Karpas-422 (cell line): ENCODE measurements around the gene RNLS. TPM values are rescaled to one million over a fixed set of nuclear protein-coding genes. Genes with fewer than 3 reads are reported as not detected.
"Not testable (repeated sequence)": the region's sequence is repeated elsewhere in the genome, so short reads cannot be mapped to it uniquely, and the experiment has no call there.

Source experiments
- DNase-seq: peaks from one replicate; pipeline ENCODE4 v3.0.0-alpha.2; 2015
- H2AFZ ChIP-seq: fragments of 200-600 bp; sonication (generic); 2 replicates; pipeline ENCODE4 v1.6.1; 2014; ENCODE audit warnings: antibody characterized with exemption, low read length, mixed read lengths
- H3K27ac ChIP-seq: fragments of 200-600 bp; sonication (generic); 2 replicates; pipeline ENCODE4 v1.5.1; 2014; ENCODE audit warnings: mild to moderate bottlenecking, low read length, moderate library complexity
- H3K27me3 ChIP-seq: fragments of 200-600 bp; sonication (generic); 2 replicates; pipeline ENCODE4 v1.6.1; 2014; ENCODE audit warnings: low read length, mixed read lengths
- H3K36me3 ChIP-seq: fragments of 200-600 bp; sonication (generic); 2 replicates; pipeline ENCODE4 v1.6.1; 2014; ENCODE audit warnings: low read length, mixed read lengths; ENCODE audit not compliant: insufficient read depth
- H3K4me1 ChIP-seq: fragments of 200-600 bp; sonication (generic); 2 replicates; pipeline ENCODE4 v1.6.1; 2014; ENCODE audit warnings: mild to moderate bottlenecking, low read length, mixed read lengths
- H3K4me2 ChIP-seq: fragments of 200-600 bp; sonication (generic); 2 replicates; pipeline ENCODE4 v1.6.1; 2014; ENCODE audit warnings: low read length, low read depth, mild to moderate bottlenecking; ENCODE audit not compliant: poor library complexity, severe bottlenecking
- H3K4me3 ChIP-seq: fragments of 200-600 bp; sonication (generic); 2 replicates; pipeline ENCODE4 v1.5.1; 2014; ENCODE audit warnings: mild to moderate bottlenecking, antibody characterized with exemption, low read length, mixed read lengths
- H3K79me2 ChIP-seq: fragments of 200-600 bp; sonication (generic); 2 replicates; pipeline ENCODE4 v1.6.1; 2014; ENCODE audit warnings: mild to moderate bottlenecking, low read length, mixed read lengths
- H3K9ac ChIP-seq: fragments of 200-600 bp; sonication (generic); 2 replicates; pipeline ENCODE4 v1.6.0; 2014; ENCODE audit warnings: low read length
- H3K9me2 ChIP-seq: fragments of 200-600 bp; sonication (generic), shearing (Covaris generic); replicated peaks from 2 replicates; pipeline ENCODE4 v1.6.0; 2014; ENCODE audit warnings: mild to moderate bottlenecking, low read length, moderate library complexity; ENCODE audit not compliant: insufficient read depth
- H3K9me3 ChIP-seq: fragments of 300-700, 200-600 bp; sonication (generic); 2 replicates; pipeline ENCODE4 v1.6.1; 2014; ENCODE audit warnings: low read length, mixed read lengths
- H4K20me1 ChIP-seq: fragments of 200-600 bp; sonication (generic); 2 replicates; pipeline ENCODE4 v1.6.1; 2014; ENCODE audit warnings: mild to moderate bottlenecking, antibody characterized with exemption, low read length, low read depth; ENCODE audit not compliant: insufficient read depth
- total RNA-seq: library from RNA; depleted of rRNA; stranded (reverse); fragments of >200 nt; shearing (Covaris generic); gene quantifications from 2 replicates; pipeline ENCODE4 v1.2.3, GENCODE V29; 2014; ENCODE audit warnings: low replicate concordance

RNLS gene
- total RNA-seq, 1 experiment from 2014 or later: not detected

GRCh38 chr10:88493691-88494483, 89.2 kb downstream of the RNLS start:
- Histone ChIP-seq H4K20me1 (no peaks in the 10 kb centered on the region), H3K9me2 (no peaks in the 10 kb centered on the region), H3K27me3 (no peaks in the 10 kb centered on the region), H3K4me3 (no peak overlapping the region), H3K9ac (no peak overlapping the region), H3K9me3 (no peaks in the 10 kb centered on the region), H2AFZ (no peak overlapping the region), H3K36me3 (no peaks in the 10 kb centered on the region), H3K79me2 (no peaks in the 10 kb centered on the region), H3K27ac (no peak overlapping the region), H3K4me1 (no peaks in the 10 kb centered on the region), H3K4me2 (no peak overlapping the region)
- no peak for DNase-seq

GRCh38 chr10:88491314-88491713, 91.8 kb downstream of the RNLS start:
- H3K9me2 ChIP-seq: no peaks in the 10 kb centered on the region

DNA sequence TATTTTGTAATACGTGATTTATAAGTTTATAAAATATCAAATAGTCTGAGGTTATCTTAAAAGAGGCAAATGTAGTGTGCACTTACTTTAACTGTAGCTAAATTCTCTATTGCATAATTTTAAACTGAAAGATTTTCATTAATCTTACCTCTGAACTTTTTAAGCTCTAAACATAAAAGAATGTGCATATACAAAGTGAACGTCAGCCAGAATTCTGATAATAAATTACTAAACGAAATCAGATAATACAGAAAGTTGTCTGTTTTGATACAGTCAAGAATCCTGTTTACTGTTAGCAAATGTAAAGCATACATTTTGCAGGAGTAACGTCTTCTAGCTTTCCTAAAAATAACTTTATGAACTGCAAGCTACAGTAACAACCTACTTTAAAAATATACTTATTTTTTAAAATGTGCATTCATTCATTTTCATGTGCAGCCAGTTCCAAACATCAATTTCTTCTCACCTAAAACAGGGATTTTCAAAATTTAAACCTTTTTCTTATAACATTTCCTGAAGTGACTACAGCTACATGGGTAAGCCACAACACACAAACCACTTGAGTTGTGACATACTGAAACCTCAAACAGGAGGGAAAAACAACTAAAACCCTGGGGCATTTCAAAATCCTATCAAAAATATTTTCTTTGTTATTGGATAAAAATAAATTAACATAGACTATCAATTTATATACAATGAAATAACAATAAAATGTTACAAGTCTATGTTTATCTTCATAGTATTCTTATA, 92.7 kb downstream of the RNLS start:
- Histone ChIP-seq H3K9me2 (no peaks in the 10 kb centered on the region), H3K79me2 (no peaks in the 10 kb centered on the region), H3K9ac (no peak overlapping the region), H3K9me3 (no peaks in the 10 kb centered on the region), H2AFZ (no peak overlapping the region), H3K4me1 (no peaks in the 10 kb centered on the region), H3K27ac (no peak overlapping the region), H3K27me3 (no peaks in the 10 kb centered on the region), H3K36me3 (no peaks in the 10 kb centered on the region), H3K4me2 (no peak overlapping the region), H4K20me1 (no peaks in the 10 kb centered on the region), H3K4me3 (no peak overlapping the region)
- no peak for DNase-seq

More at GRCh38 chr10:88491314-88491713, 91.8 kb downstream of the RNLS start:
- no peaks in the 10 kb centered on the region for H3K79me2 ChIP-seq
- H3K4me2 ChIP-seq: no peak overlapping the region
- DNase-seq: no peak
- no peak overlapping the region for H3K9ac ChIP-seq
- H4K20me1 ChIP-seq: no peaks in the 10 kb centered on the region
- H3K4me1 ChIP-seq: no peaks in the 10 kb centered on the region
- no peaks in the 10 kb centered on the region for H3K27me3 ChIP-seq
- H3K9me3 ChIP-seq: no peaks in the 10 kb centered on the region
- no peak overlapping the region for H3K27ac ChIP-seq
- H3K36me3 ChIP-seq: no peaks in the 10 kb centered on the region
- no peak overlapping the region for H2AFZ ChIP-seq
- H3K4me3 ChIP-seq: no peak overlapping the region

GRCh38 chr10:88489107-88489506, 94.0 kb downstream of the RNLS start:
- Histone ChIP-seq H3K27me3 (no peaks in the 10 kb centered on the region), H4K20me1 (no peaks in the 10 kb centered on the region), H3K79me2 (no peaks in the 10 kb centered on the region), H3K27ac (no peak overlapping the region), H3K9me3 (no peaks in the 10 kb centered on the region), H3K4me2 (no peak overlapping the region), H3K9ac (no peak overlapping the region), H3K4me3 (no peak overlapping the region), H3K9me2 (no peaks in the 10 kb centered on the region), H3K4me1 (no peaks in the 10 kb centered on the region), H3K36me3 (no peaks in the 10 kb centered on the region), H2AFZ (no peak overlapping the region)
- DNase-seq: no peak

DNA sequence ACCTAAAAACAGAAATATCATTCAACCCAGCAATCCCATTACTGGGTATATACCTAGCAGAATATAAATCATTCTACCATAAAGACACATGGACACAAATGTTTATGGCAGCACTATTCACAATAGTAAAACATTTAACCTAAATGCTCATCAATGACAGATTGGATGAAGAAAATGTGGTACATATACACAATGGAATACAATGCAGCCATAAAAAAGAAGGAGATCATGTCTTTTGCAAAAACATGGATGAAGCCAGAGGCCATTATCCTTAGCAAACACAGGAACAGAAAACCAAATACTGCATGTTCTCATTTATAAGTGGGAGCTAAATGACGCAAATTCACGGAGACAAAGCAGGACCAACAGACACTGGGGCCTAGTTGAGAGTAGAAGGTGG, 96.3 kb downstream of the RNLS start:
- not testable (repeated sequence) for H3K4me1 ChIP-seq, H3K9me3 ChIP-seq, DNase-seq, H3K9me2 ChIP-seq, H3K4me2 ChIP-seq, H3K36me3 ChIP-seq, H2AFZ ChIP-seq, H3K79me2 ChIP-seq, H3K4me3 ChIP-seq, H3K9ac ChIP-seq, H3K27me3 ChIP-seq, H4K20me1 ChIP-seq, H3K27ac ChIP-seq

- Histone ChIP-seq H3K4me2 (no peak overlapping the region), H3K79me2 (no peaks in the 10 kb centered on the region), H3K4me1 (no peaks in the 10 kb centered on the region), H3K27me3 (no peaks in the 10 kb centered on the region), H3K27ac (no peak overlapping the region), H3K4me3 (no peak overlapping the region), H3K9me3 (no peaks in the 10 kb centered on the region), H3K36me3 (no peaks in the 10 kb centered on the region), H4K20me1 (no peaks in the 10 kb centered on the region), H3K9ac (no peak overlapping the region), H3K9me2 (no peaks in the 10 kb centered on the region), H2AFZ (no peak overlapping the region)
- no peak for DNase-seq
Measured at GRCh38 chr10:88482220-88482619, 100.9 kb downstream of the RNLS start.

DNA sequence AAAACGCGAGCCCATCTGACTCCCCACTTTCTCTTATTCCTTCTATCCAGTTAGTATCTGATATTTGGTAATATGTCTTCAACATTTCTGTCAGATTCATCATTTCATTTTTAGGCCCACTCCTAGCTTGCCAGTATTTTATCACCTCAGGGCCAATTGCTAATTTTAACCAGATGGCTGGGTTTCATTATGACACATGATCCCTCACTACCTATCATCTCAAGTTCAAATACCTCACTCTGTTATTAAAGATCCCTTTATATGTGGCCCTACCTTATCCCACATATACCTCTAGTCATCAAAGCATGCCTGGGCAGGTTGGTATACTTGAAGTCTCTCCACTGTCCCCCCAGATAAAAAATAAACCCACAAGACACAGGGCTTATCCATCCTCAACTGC, 104.9 kb downstream of the RNLS start:
- H3K9me3 ChIP-seq: no peaks in the 10 kb centered on the region
- H3K4me1 ChIP-seq: no peaks in the 10 kb centered on the region
- no peak overlapping the region for H3K9ac ChIP-seq
- H3K36me3 ChIP-seq: no peaks in the 10 kb centered on the region
- H3K4me2 ChIP-seq: no peak overlapping the region
- H3K9me2 ChIP-seq: no peaks in the 10 kb centered on the region
- no peak for DNase-seq
- no peaks in the 10 kb centered on the region for H3K79me2 ChIP-seq
- no peak overlapping the region for H2AFZ ChIP-seq
- no peaks in the 10 kb centered on the region for H3K27me3 ChIP-seq
- no peak overlapping the region for H3K27ac ChIP-seq
- no peak overlapping the region for H3K4me3 ChIP-seq
- no peaks in the 10 kb centered on the region for H4K20me1 ChIP-seq

DNA sequence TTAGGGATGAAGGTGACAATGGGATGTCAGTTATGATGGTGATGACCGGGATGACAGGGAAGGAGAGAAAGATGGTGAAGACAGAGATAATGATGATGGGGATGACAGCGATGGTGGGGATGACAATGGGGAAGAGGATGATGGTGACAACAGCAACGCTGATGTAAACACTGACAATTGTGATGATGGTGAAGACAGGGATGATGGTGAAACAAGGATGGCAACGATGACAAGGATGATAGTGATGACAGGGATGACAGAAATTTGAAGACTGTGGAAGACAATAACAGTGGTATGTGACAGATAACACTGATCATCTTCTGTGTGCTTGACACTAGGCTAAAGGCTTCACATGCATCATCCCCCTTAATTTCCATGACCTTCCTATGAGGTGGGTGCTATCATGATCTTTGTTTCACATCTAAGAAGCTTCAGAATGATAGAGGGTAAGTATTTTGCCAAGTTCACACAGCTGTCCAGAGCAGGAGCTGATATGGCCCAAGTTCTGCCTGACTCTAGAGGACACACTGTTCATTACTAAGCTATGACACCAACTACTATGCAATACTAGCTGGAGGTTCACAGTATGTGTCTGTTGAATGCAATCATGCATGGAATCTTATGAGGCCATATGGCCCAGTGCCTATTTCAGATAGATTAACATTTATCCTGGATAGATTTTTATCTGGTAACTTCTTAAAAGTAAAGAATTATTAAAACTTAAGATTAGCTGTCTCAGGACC, 105.6 kb downstream of the RNLS start:
- Histone ChIP-seq H3K27me3 (no peaks in the 10 kb centered on the region), H3K27ac (no peak overlapping the region), H3K9me3 (no peaks in the 10 kb centered on the region), H3K4me2 (no peak overlapping the region), H3K36me3 (no peaks in the 10 kb centered on the region), H2AFZ (no peak overlapping the region), H3K79me2 (no peaks in the 10 kb centered on the region), H3K4me3 (no peak overlapping the region), H4K20me1 (no peaks in the 10 kb centered on the region), H3K4me1 (no peaks in the 10 kb centered on the region), H3K9ac (no peak overlapping the region), H3K9me2 (no peaks in the 10 kb centered on the region)
- no peak for DNase-seq
